Measurements from ENCODE around the gene RNF112.

DNA sequence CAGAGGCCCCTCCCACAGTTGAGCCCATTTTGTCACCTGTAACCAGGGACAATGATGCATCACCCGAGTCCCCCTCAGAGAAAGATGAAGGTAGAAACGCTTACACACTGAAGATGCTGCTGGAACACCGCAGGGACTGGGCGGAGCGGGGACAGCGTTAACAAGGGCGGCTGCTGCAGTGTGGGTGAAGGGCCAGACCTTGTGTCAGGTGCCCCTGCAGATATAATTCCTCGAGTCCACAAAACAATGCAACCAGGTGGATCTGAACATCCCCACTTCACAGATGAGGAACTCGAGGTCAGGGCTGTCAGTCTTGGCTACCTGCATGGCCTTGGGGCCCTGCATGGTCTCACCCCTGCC, 39.0 kb upstream of the RNF112 start:
- TF ChIP-seq, protein P1, sequence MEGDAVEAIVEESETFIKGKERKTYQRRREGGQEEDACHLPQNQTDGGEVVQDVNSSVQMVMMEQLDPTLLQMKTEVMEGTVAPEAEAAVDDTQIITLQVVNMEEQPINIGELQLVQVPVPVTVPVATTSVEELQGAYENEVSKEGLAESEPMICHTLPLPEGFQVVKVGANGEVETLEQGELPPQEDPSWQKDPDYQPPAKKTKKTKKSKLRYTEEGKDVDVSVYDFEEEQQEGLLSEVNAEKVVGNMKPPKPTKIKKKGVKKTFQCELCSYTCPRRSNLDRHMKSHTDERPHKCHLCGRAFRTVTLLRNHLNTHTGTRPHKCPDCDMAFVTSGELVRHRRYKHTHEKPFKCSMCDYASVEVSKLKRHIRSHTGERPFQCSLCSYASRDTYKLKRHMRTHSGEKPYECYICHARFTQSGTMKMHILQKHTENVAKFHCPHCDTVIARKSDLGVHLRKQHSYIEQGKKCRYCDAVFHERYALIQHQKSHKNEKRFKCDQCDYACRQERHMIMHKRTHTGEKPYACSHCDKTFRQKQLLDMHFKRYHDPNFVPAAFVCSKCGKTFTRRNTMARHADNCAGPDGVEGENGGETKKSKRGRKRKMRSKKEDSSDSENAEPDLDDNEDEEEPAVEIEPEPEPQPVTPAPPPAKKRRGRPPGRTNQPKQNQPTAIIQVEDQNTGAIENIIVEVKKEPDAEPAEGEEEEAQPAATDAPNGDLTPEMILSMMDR (IDR thresholded peaks at IDR 0.05), result no peak
- TF ChIP-seq POLR2A (IDR thresholded peaks at IDR 0.05) (no peak), EP300 (IDR thresholded peaks at IDR 0.05) (no peak), POLR2AphosphoS5 (IDR thresholded peaks at IDR 0.05) (no peak)
